ENCODE measurements around the gene MYCL.

GRCh38 chr1:39947260-39947659 is 45.5 kb upstream of the MYCL start:
- no peak for TF ChIP-seq TAF1 (IDR thresholded peaks at IDR 0.05; ENCODE audit: low read depth, low read length)
- TF ChIP-seq POLR2AphosphoS5 (IDR thresholded peaks at IDR 0.05; ENCODE audit: low read depth, low read length), result no peak
- no peak for TF ChIP-seq POLR2A (IDR thresholded peaks at IDR 0.05; ENCODE audit: low read depth, low read length)
- no peak for TF ChIP-seq SPI1 (IDR thresholded peaks at IDR 0.05; ENCODE audit: low read depth, low read length)
